HG03442 (cell line): ENCODE results near the gene TTYH3.
"Not testable (repeated sequence)": the region's sequence is repeated elsewhere in the genome, so short reads cannot be mapped to it uniquely, and the experiment has no call there.

Experiments
- ATAC-seq: cut with Tn5 transposase; IDR thresholded peaks from one replicate; pipeline ENCODE4 v1.9.1; 2021; ENCODE audit warnings: mild to moderate bottlenecking, moderate library complexity; ENCODE audit not compliant: unreplicated experiment

TTYH3 gene

DNA sequence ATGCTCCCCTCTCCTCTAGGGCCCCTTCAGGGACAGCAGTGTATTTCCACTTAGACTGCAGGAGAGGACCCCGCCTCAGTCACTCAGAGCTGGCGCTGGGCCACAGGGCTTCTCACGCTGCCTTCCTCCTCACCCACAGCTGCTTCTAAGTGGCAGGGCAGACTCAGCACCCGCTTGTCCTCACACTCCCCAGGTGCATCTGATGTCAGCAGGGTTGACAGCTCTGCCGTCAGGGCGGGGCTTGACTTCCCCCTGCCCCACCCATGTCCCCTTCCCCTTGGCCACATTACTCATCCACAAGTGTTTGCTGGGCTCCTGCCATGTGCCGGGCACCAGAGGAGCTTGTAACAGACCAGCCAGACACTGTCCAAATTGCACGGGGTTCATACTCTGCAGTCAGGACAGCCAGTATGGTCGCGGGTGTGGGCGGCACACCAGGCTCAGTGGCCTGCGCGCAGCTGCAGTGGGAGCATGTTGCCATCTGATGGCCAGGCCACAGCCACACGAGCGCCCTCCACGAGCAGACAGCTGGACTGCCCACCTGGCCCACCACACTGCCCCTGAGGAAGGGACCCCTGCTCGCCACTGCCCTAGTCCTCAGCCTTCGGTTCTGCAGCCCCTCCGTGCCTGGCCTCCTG is 29.3 kb upstream of the TTYH3 start:
- no peak for ATAC-seq

DNA sequence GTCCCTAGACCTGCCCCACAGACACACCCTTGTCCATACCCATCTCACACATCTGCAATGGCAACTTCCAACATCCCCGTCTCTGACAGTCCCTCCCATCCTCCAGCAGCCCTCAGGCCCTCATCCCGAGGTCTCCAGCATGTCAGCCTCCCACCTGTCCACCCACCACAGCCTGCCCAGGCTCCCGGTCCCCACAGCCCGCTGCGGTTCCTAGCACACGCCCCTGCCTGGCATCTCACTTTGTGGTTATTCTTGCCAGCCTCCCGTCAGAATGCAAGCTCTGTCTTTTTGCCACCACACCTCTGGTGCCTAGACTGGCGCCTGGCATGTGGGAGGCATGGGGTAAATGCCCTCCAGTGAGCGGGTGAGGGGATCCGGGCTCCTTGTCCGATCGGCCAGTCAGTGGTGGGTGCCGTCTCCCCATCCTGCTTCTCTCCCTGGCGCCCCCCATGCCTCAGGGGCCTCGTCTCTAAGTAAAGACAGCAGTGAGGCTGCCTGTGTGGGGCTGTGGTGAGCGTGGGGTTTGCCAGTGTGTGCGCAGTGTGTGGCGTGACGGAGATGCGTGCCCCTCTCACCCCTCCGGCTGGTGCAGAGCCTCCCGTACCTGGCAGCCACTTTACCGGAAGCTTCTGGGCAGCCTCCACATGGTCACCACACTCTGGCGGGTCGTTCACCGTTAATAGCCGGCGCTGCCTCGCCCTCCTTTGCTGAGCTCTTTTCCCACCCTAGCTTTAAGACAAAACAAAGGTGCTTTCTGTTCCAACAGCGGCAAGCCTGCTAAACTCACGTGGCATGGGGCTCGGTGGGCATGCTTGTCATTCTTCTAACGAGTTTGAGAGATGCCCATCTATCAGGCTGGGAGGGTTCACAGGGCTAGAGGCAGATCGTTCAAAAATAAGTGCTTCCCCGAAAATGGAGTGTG is 28.5 kb upstream of the TTYH3 start:
- ATAC-seq, result no peak

DNA sequence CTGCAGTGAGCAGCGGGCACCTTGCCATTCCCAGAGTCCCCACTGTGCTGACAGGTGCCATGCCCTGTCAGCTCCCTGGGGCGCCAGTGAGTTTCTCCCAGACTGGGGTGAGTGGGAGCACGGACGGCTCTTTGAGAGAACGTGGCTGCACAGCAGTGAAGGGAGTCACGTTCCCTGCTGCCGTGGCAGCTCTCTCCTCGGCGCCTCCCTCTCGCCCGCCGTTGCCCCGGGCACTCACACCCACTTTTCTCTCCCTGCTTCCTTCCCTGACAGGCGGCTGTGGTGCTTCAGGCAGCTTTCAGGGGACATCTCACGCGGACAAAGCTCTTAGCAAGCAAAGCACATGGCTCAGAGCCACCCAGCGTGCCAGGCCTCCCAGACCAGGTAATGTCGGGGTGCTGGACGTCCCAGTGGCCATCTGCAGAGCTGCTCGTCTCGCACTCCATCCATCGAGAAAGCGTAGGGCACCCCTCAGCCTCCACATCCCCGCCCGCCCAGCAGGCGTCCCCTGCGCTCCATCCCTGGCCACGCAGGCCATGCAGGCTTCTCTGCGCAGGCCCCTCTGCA is 27.1 kb upstream of the TTYH3 start:
- ATAC-seq, result no peak

DNA sequence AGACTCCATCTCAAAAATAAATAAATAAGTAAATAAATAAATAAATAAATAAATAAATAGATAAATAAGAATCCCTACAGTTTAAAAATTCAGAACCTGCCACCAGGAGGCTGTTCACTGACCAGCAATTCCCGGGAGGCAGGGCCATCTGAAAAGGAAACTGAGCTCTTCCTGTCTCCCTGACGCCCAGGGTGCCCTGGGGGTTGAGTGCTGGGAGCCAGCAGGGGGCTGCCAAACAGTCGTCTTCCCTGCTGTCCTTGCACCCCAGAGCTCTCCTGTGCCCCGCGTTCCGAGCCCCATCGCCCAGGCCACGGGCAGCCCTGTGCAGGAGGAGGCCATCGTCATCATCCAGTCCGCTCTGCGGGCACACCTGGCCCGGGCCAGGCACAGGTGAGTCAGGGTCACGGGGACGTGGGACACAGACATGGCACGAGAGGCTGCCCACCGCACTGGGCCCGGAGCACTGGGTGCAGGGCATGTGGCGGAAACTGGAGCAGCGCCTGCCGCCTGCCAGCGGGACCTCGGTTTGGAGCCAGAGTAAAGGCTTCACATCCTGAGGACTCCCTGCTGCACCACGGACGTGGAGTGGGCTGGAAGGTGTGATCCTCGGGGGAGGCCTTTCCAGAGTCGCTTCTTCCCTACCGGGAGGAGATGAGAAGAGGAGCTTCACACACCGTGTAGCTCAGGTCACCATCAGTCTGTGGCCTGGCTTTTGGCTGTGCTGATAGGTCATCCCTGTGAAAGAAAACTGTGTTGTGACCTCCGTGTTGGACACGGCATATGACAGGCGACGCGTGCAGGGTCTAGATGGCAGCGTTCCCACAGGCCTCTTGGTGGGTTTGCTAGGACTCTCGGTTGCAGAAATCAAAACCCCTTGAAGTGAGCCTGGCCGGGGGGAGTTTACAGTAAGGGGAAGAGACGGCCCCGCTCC is 25.9 kb upstream of the TTYH3 start:
- ATAC-seq, result no peak

DNA sequence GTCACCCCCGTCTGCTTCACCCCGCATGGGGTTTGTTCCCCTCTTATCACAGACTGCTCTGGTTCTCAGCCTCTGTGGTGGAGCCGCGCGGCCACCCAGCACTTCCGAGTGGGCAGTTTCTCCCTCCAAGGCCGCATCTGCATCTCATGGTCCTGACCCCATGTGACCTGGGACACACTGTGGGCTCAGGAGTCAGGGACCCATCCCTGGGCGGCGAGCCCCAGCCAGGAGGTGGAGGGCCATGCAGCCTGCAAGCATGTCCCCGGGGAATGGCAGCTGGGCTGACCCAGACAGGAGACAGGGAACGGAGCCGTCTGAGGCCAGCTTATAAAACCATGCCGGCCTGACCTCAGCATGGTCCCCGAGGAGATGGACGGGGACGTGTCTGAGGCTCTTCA is 25.2 kb upstream of the TTYH3 start:
- ATAC-seq, result no peak

DNA sequence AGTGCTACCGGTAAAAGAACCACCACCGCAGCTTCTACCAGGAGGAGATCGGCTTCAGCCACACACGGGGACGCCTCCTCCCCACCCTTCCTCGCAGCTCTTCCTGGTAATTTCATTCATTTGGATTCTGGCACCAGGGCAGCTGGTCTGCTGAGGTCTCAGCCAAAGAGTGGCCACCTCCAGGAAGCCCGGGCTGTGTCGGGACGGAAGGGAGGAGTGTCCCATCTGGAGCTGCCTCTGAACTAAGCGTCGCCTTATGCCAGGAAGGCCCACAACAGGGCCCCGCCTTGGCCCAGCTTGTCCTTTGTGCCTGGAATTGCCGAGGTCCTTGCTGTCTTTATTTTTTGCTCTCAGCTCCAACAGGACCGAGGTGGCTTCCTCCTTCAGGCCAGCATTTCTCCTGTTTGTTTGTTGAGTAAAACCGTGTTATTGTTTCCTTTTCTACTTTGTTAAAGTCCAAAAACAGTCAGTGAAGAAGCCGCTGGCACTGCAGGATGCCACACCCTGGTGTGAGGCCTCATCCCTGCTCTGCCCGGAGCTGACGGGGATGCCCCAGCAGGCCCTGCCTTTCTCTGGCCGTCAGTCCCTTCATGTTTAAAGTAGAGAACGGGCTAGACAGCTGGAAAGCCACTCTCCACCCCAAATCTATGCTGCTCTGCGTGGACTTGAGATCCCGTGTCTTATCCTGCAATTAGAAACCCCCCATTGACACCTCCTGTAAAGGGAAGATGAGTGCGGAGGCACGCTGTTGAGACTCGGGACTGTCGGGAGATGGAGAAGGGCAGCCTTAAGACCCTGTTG is 24.5 kb upstream of the TTYH3 start:
- ATAC-seq, result no peak

DNA sequence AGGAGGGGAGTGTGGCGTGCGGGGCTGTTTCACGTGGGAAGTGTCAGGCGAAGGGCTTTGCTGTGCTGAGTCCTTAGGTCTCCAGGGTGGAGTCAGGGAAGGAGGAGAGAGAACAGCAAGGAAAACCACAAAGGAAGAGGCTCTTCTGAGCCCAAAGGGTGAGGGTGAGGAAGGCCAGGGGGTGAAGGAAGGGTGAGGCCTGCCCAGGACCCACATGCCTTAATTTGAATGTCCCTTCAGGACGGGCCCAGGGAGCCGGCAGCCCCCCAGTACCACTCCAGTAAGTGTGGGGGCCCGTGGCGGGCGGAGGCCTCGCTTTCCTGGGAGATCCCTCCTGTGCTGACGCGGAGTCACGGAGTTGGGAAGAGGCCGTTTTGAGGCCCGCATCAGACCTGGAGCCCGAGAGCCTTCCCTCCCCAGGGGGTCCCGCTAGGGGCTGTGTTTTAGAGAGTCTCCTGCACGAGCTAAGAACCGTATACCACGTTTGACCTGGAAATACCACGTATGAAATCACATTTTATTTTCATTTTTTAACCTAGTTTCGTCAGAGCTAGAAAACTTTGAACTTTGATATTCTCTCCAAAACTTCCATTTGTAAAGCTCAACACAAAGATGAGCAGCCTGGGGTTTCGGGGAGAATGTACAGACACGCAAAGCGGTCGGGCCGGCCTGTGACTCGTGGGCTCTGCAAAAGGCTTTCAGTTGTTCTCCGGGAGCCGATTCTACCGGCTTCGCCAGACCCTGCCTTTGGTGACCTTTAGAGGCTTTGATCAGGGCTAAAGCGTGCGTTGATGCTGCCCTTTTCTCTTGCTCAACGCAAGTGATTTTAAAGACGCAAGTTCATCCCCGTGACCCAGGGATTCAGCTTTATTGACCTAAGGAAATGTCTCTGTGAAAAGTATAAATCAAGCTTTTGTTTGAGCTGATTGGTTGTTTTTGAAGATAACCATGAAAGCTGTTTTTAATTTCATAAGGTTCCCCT is 23.6 kb upstream of the TTYH3 start:
- ATAC-seq, result no peak

DNA sequence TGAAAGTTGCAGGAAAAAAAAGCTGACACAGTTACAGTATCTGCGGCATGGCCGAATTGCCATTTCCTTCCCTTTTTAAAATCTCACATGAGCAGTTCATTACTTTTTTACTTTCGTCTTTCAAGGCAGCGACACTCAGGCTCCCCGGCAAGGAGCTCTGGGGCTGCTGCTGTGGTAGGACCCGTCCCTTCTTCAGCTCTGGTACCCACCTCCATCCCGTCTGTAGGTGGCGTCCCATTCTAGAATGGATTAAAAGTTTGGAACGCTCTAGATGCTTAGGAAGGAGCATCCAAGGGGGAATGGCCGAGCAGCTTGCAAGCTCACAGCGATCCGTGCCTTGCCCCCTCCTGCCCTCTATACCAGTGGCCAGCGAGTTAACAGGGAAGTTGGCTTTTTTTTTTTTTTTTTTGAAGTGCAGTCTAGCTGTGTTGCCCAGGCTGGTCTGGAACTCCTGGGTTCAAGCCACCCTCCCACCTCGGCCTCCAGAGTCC is 22.8 kb upstream of the TTYH3 start:
- no peak for ATAC-seq

DNA sequence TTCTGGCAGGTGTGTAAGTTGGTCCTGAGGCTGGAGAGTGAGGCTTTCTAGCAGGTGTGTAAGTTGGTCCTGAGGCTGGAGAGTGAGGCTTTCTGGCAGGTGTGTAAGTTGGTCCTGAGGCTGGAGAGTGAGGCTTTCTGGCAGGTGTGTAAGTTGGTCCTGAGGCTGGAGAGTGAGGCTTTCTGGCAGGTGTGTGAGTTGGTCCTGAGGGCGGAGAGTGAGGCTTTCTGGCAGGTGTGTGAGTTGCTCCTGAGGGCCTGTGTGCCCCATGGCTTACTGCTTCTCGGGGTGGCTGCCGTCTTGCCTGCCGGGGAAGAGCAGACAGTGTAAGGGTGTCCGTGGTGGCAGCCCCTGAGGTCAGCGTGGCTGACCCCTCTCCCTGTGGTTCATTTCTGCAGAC is 22.1 kb upstream of the TTYH3 start:
- ATAC-seq, result not testable (repeated sequence)

DNA sequence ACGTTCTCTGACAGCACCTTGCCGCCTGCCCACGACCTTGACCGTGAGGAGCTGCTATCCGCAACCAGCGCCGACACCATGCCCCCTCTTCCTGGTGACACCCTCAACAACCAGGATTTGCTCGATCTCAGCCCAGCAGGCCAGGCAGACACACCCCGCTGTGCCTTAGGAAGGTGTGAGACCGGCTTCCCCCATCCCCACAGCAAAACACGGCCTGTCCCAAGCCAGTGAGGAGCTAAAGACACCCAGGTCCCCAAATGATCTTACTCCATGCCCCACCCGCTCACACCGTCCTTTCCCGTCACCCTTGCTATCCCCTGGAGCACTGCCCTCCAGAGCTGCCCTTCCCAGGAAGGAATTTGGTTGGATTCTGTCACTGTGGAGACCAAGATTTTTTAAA is 21.3 kb upstream of the TTYH3 start:
- no peak for ATAC-seq

DNA sequence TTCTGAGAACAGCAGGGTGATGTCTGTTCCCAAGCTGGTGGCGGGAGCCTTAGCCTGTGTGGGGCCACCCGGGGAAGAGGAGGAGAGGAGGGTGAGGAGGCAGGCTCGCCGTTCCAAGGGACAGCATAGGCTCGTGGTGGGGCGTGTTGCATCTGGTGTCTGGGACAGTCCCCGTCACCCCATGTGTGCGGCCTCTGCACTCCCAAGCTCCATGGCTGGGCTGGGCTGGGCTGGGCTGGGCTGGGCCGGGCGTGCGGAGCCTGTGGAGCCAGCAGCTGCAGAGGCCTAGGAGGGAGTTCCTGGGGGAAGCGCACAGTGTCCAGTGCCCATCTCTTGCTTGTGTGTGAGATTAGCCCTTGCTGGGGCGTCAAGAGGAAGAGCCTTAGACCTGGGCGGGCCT is 20.9 kb upstream of the TTYH3 start:
- ATAC-seq, result no peak

DNA sequence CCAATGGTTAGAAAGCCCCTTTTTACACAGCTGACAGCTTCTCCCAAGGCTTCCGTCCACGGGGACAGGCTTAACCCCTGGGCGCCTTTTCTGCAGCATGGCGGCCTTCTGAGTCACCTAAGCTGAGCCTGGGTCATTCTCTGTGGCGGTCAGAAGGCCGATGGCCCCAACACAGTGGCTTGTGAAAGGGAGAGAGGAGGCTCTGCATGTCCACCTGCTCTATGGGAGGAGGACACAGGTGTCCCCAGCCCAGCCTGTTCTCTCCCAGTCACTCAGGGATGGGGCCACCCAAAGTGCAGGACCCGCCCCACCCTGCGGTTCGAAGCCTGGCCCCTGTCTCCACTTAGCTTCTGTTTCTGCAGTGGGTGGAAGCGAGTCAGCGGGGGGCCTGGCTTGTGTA is 20.4 kb upstream of the TTYH3 start:
- ATAC-seq, result no peak

DNA sequence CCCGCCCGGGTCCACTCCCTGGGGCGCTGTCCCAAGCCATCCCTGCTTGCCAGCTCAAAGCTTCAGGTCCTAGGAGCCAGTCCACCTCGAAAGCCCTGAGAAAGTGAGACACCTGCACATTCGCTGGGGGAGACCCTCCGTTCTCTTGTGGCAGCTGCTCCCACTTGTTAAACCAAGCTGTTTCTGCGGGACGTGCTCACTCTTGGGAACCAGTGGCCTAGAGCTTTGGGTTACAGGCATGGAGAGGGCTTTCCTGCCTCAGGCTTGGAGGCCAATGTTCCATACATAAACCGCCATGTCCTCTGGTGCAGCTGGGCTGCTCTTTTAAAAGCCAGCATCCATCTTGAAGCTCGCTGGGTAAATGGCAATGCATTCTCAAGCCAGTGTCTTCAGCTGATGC is 19.9 kb upstream of the TTYH3 start:
- ATAC-seq, result no peak

DNA sequence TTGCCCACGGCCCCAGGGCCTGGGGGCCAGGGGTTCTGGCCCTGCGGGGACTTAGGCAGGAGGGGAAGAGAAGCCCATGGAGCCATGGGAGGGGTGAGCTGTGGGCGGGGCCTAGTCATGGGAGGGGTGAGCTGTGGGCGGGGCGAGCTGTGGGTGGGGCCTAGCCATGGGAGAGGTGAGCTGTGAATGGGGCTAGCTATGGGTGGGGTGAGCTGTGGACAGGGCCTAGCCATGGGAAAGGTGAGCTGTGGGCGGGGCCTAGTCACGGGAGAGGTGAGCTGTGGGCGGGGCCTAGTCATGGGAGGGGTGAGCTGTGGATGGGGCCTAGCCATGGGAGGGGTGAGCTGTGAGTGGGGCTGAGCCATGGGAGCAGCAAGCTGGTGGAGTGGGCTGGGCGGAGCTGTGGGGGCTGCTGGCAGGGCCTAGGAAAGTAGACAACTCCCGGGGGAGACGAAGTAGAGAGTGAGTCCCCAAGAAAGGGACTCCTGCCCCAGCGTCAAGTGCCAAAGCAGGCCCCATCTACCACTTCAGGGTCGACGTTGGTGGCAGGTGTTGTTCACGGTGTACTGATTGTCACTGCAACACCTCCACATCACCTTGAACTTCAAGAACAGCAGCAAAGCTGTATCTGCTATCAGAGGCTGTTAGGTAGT is 19.2 kb upstream of the TTYH3 start:
- no peak for ATAC-seq

DNA sequence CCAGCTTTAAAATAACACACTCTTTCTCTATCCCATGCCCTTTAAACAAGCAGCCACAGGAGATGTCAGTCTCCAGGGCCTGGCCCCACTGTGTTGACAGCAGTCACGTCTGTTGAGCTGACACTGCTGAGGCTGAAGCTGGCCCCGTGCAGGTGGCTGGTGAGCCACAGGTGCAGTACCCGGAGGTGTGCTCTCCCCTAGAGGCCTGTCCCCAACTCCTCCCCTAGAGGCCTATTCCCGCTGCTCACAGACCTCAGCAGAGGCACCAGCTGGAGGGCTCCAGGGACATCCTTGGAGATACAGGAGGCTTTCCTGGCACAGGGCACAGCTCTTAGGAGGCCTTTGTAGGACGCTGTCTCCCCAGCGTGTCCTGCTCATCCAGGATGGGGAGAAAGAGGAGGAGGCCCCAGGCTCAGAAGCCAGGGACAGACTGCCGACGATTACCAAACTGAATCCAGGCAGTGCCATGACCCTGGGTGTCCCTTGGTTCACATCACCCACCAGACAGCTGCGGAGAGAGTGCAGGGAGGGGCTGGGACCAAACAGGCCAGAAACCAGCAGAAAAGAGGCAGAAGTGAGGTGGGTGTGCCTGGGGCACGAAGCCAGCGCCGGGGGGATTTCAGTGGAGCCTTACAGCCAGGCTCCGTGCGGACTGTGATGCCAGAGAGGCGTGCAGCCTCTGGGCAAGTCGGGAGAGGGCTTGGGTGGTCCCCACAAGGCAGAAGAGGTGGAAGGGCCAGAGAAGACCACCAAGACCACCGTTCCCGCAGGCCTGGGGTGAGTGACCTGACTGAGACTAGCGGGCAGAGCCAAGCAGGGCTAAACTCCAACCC is 18.5 kb upstream of the TTYH3 start:
- ATAC-seq, result no peak

DNA sequence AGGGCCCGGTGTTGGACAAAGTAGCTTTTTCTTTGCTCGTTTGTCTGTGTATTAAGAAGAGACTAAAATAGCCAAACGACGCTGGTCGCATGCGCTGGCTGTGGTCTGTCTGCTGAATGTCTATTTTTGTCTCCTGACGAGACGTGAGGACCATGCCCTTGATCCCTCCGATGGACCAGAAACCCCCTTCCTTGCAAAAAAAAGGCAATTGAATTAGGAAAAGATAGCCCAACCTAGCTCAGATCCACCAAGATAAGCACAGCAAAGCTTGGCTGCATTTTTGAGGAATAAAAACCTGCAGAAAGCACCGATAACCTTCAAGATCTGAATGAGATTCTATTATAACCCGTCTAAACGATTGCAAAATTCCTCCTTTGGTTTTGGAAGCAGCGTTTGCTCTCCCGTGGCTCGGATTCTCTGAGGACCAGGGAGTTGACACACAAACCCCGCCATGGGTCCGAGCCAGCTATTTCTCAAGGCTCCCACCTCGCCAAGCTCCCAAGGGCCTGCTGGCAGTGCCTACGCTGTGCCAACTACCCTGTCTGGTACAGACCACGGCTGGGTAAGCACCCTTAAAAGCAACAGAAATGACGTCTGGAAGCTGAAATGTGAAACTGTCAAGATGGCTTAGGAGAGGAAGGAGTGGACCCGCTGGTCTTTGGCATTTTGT is 17.7 kb upstream of the TTYH3 start:
- ATAC-seq, result no peak
